HFFc6 (cell line): ENCODE data around the gene ENTPD3. TPM values are rescaled to one million over a fixed set of nuclear protein-coding genes. Genes with fewer than 3 reads are reported as not detected.
A peak's percentile ranks its signal among the peaks of the same experiment; 100 is the strongest.
"Not testable (repeated sequence)": the region's sequence is repeated elsewhere in the genome, so short reads cannot be mapped to it uniquely, and the experiment has no call there.

Source experiments
- DNase-seq: peaks from one replicate; pipeline ENCODE4 v3.0.0-alpha.2; 2018
- H3K27ac Mint-ChIP-seq: 2 replicates; pipeline ENCODE4 v1.8.0; 2020; ENCODE audit warnings: mild to moderate bottlenecking, mixed read lengths
- H3K27me3 Mint-ChIP-seq: 2 replicates; pipeline ENCODE4 v1.8.0; 2021; ENCODE audit warnings: mild to moderate bottlenecking, moderate library complexity, mixed read lengths; ENCODE audit not compliant: insufficient read depth
- H3K36me3 Mint-ChIP-seq: 2 replicates; pipeline ENCODE4 v1.8.0; 2021; ENCODE audit warnings: low read depth, mixed read lengths
- H3K4me1 Mint-ChIP-seq: 2 replicates; pipeline ENCODE4 v1.8.0; 2020; ENCODE audit warnings: low read depth, mixed read lengths
- H3K4me3 Mint-ChIP-seq: 2 replicates; pipeline ENCODE4 v1.8.0; 2020; ENCODE audit warnings: mild to moderate bottlenecking, moderate library complexity, mixed read lengths
- H3K9me3 Mint-ChIP-seq: 2 replicates; pipeline ENCODE4 v1.8.0; 2020; ENCODE audit warnings: mild to moderate bottlenecking, mixed read lengths
- CTCF ChIP-seq: fragments of 200-600 bp; sonication (generic); IDR thresholded peaks from 2 replicates; pipeline ENCODE4 v1.5.0; 2021; ENCODE audit warnings: antibody characterized with exemption, mild to moderate bottlenecking
- total RNA-seq, 6 experiments: library from RNA; stranded (reverse); fragmentation: NEBNext Ultra II Directional; extraction: Animal tissue kit (Norgen Biotek cat#: 25700); gene quantifications; 2 replicates in 1 of 6; 3 replicates in 5 of 6; pipeline ENCODE4 v1.2.3, GENCODE V29; 2021

The ENTPD3 gene
- total RNA-seq, 6 experiments from 2014 or later = not detected

GRCh38 chr3:40453933-40454332 lies 66.9 kb downstream of the ENTPD3 start:
- H3K4me1 Mint-ChIP-seq = peaks cover 66% of the 10 kb centered on the region
- H3K27me3 Mint-ChIP-seq = peaks cover 5% of the 10 kb centered on the region
- peak overlapping the region; percentile 94 for H3K4me3 Mint-ChIP-seq
- TF ChIP-seq CTCF = no peak
- peaks cover 5% of the 10 kb centered on the region; the same call in 1 of the 2 replicates for H3K9me3 Mint-ChIP-seq
- DNase-seq = no peak
- peaks cover 29% of the 10 kb centered on the region for H3K36me3 Mint-ChIP-seq
- H3K27ac Mint-ChIP-seq = peak overlapping the region; percentile 86

DNA sequence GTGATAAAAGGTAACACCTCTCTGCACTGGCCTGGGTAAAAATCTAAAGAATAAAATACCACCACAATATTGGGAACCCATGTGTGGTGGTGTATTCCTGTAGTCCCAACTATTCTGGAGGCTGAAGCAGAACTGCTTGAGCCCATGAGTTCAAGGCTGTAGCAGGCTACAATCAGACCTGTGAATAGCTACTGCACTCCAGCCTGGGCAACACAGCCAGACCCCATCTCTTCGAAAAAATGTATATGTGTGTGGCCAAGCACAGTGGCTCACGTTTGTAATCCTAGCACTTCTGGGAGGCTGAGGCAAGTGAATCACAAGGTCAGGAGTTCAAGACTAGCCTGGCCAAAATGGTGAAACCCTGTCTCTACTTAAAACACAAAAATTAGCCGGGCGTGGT lies 68.3 kb downstream of the ENTPD3 start:
- H3K4me3 Mint-ChIP-seq = peak overlapping the region; percentile 97; the same call in 1 of the 2 replicates
- no peak overlapping the region; the same call in 1 of the 2 replicates for H3K27ac Mint-ChIP-seq
- H3K4me1 Mint-ChIP-seq = peaks cover 71% of the 10 kb centered on the region
- peaks cover 5% of the 10 kb centered on the region; the same call in 1 of the 2 replicates for H3K9me3 Mint-ChIP-seq
- DNase-seq = no peak
- H3K27me3 Mint-ChIP-seq = peaks cover 6% of the 10 kb centered on the region
- peaks cover 34% of the 10 kb centered on the region for H3K36me3 Mint-ChIP-seq
- no peak for TF ChIP-seq CTCF

- DNase-seq = no peak
- peaks cover 5% of the 10 kb centered on the region; the same call in 1 of the 2 replicates for H3K9me3 Mint-ChIP-seq
- peak overlapping the region; percentile 97 for H3K27ac Mint-ChIP-seq
- peak overlapping the region; percentile 97 for H3K4me3 Mint-ChIP-seq
- no peak for TF ChIP-seq CTCF
- H3K4me1 Mint-ChIP-seq = peaks cover 63% of the 10 kb centered on the region
- H3K36me3 Mint-ChIP-seq = peaks cover 34% of the 10 kb centered on the region
- H3K27me3 Mint-ChIP-seq = peaks cover 6% of the 10 kb centered on the region
Observed at GRCh38 chr3:40456279-40456939, 69.4 kb downstream of the ENTPD3 start.

GRCh38 chr3:40456940-40457823 lies 70.2 kb downstream of the ENTPD3 start, which contains the start of gene RPL14:
Gene RPL14 (plus strand): TSS chr3:40457339. CDS start chr3:40457472, 133 bp downstream.
- peak within 1 kb of the TSS; percentile 97 for H3K27ac Mint-ChIP-seq
- peaks cover 42% of the 10 kb centered on the region for H3K36me3 Mint-ChIP-seq
- H3K4me1 Mint-ChIP-seq = peaks cover 55% of the 10 kb centered on the region
- H3K27me3 Mint-ChIP-seq = peaks cover 6% of the 10 kb centered on the region
- TF ChIP-seq CTCF = no peak
- peak within 1 kb of the TSS; percentile 97 for H3K4me3 Mint-ChIP-seq
- H3K9me3 Mint-ChIP-seq = peaks cover 5% of the 10 kb centered on the region; the same call in 1 of the 2 replicates
- DNase-seq = peak; percentile 94

DNA sequence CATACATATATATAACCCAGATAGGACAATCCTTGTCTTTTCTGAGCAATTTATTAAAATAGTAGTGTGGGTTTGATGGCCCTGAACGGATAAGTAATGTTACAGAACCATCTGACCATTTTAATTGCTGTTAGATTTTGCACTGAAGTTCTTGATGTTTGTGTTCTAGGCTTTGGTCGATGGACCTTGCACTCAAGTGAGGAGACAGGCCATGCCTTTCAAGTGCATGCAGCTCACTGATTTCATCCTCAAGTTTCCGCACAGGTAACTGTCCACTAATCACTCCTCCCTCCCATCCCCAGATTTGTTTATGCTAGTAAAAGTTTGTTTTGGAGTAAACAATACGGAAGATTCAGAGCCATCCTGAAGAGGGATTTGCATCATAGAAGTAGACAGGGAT lies 71.5 kb downstream of the ENTPD3 start:
- peak overlapping the region; percentile 97 for H3K27ac Mint-ChIP-seq
- peak overlapping the region; percentile 97 for H3K4me3 Mint-ChIP-seq
- no peak for DNase-seq
- peaks cover 5% of the 10 kb centered on the region; the same call in 1 of the 2 replicates for H3K9me3 Mint-ChIP-seq
- peaks cover 2% of the 10 kb centered on the region; the same call in 1 of the 2 replicates for H3K27me3 Mint-ChIP-seq
- peaks cover 42% of the 10 kb centered on the region for H3K36me3 Mint-ChIP-seq
- TF ChIP-seq CTCF = no peak
- peaks cover 45% of the 10 kb centered on the region for H3K4me1 Mint-ChIP-seq

DNA sequence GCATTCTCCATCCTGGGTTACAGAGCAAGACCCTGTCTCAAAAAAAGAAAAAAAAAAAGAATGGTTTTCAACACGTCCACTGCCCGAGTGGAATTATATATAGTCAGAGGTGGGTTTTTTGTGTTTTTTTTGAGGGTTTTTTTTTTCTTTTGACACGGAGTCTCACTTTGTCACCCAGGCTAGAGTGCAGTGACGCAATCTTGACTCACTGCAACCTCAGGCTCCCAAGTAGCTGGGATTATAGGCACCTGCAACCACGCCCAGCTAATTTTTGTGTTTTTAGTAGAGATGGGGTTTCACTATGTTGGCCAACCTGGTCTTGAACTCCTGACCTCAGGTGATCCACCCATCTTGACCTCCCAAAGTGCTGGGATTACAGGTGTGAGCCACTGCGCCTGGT lies 73.5 kb downstream of the ENTPD3 start:
- H3K27me3 Mint-ChIP-seq, H3K9me3 Mint-ChIP-seq, H3K4me3 Mint-ChIP-seq, H3K27ac Mint-ChIP-seq, DNase-seq: not testable (repeated sequence)
- peaks cover 29% of the 10 kb centered on the region for H3K4me1 Mint-ChIP-seq
- peaks cover 42% of the 10 kb centered on the region for H3K36me3 Mint-ChIP-seq
